ENCODE results near the gene MACROD2.

DNA sequence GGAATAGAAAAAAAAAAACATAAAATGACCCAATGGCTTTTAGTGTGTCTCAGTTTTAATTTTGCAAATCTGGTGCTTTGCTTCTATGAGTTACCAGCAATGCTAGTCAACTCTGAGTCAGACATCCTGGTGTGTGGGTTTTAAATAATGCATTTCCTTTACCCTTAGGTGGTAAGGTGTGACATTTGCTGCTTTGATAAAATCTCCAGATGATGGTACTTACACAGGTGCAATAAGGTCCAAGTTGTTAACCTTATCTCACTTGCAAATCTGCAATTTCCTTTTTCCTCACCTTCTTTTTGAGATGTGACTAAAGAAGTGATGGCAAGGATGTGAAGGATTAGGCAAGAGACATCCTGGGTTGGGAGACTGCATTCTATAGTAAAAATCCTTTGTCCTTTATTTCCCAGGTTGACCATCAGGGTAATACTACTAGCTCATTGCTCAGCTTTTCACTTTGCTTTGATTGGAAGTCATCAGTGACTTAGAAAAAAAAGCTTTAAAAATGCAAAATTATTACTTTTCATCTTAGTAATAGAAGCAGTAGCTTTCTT, 1160.6 kb downstream of the MACROD2 start:
- TF ChIP-seq POLR2A (IDR thresholded peaks at IDR 0.05), result no peak
- TF ChIP-seq, protein P1, sequence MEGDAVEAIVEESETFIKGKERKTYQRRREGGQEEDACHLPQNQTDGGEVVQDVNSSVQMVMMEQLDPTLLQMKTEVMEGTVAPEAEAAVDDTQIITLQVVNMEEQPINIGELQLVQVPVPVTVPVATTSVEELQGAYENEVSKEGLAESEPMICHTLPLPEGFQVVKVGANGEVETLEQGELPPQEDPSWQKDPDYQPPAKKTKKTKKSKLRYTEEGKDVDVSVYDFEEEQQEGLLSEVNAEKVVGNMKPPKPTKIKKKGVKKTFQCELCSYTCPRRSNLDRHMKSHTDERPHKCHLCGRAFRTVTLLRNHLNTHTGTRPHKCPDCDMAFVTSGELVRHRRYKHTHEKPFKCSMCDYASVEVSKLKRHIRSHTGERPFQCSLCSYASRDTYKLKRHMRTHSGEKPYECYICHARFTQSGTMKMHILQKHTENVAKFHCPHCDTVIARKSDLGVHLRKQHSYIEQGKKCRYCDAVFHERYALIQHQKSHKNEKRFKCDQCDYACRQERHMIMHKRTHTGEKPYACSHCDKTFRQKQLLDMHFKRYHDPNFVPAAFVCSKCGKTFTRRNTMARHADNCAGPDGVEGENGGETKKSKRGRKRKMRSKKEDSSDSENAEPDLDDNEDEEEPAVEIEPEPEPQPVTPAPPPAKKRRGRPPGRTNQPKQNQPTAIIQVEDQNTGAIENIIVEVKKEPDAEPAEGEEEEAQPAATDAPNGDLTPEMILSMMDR (IDR thresholded peaks at IDR 0.05), result no peak
- no peak for TF ChIP-seq POLR2AphosphoS5 (IDR thresholded peaks at IDR 0.05)
